DOHH2 (cell line): ENCODE measurements around the gene SPNS1.

Experiments used
- H3F3A ChIP-seq: fragments of 200-600 bp; sonication (generic), shearing (Covaris generic); 2 replicates; pipeline ENCODE4 v1.6.0; 2016; ENCODE audit warnings: antibody characterized with exemption, mild to moderate bottlenecking; ENCODE audit not compliant: control insufficient read depth, insufficient read depth
- H3K27ac ChIP-seq: fragments of 200-600 bp; sonication (generic); 2 replicates; pipeline ENCODE4 v1.5.1; 2014; ENCODE audit warnings: low read depth, mild to moderate bottlenecking, low read length, moderate library complexity
- H3K27me3 ChIP-seq: fragments of 200-600 bp; sonication (generic); 2 replicates; pipeline ENCODE4 v1.6.1; 2014; ENCODE audit warnings: mild to moderate bottlenecking, low read length, mixed read lengths; ENCODE audit not compliant: control insufficient read depth
- H3K36me3 ChIP-seq: fragments of 200-600 bp; sonication (generic); 2 replicates; pipeline ENCODE4 v1.6.1; 2014; ENCODE audit warnings: mild to moderate bottlenecking, low read length, moderate library complexity, mixed read lengths; ENCODE audit not compliant: control insufficient read depth
- H3K4me1 ChIP-seq: fragments of 200-600 bp; sonication (generic); 2 replicates; pipeline ENCODE4 v1.6.1; 2014; ENCODE audit warnings: mild to moderate bottlenecking, low read length, mixed read lengths; ENCODE audit not compliant: control insufficient read depth
- H3K4me2 ChIP-seq: fragments of 200-600 bp; sonication (generic); 2 replicates; pipeline ENCODE4 v1.6.0; 2014; ENCODE audit warnings: mild to moderate bottlenecking, low read length, moderate library complexity
- H3K4me3 ChIP-seq: fragments of 200-600 bp; sonication (generic); 2 replicates; pipeline ENCODE4 v1.5.1; 2014; ENCODE audit warnings: mild to moderate bottlenecking, low read length, mixed read lengths
- H3K79me2 ChIP-seq: fragments of 200-600 bp; sonication (generic); 2 replicates; pipeline ENCODE4 v1.6.1; 2014; ENCODE audit warnings: mild to moderate bottlenecking, low read length, mixed read lengths; ENCODE audit not compliant: control insufficient read depth
- H3K9me2 ChIP-seq: fragments of 200-600 bp; sonication (generic); replicated peaks from 2 replicates; pipeline ENCODE4 v1.6.1; 2014; ENCODE audit warnings: mild to moderate bottlenecking, low read length, mixed read lengths; ENCODE audit not compliant: control insufficient read depth
- H3K9me3 ChIP-seq: fragments of 200-600 bp; sonication (generic); 2 replicates; pipeline ENCODE4 v1.6.1; 2014; ENCODE audit warnings: antibody characterized with exemption, low read length, mixed read lengths; ENCODE audit not compliant: control insufficient read depth, insufficient read depth
- H4K20me1 ChIP-seq: fragments of 200-600 bp; sonication (generic); 2 replicates; pipeline ENCODE4 v1.6.0; 2014; ENCODE audit warnings: low read depth, mild to moderate bottlenecking, antibody characterized with exemption, low read length, moderate library complexity; ENCODE audit not compliant: control insufficient read depth, insufficient read depth
- CTCF ChIP-seq: fragments of 200-600 bp; sonication (generic); IDR thresholded peaks from one replicate; pipeline ENCODE4 v1.5.1; 2014; ENCODE audit warnings: antibody characterized with exemption, mild to moderate bottlenecking, low read depth, low read length; ENCODE audit not compliant: poor library complexity, severe bottlenecking
- EZH2phosphoT487 ChIP-seq: fragments of 200-600 bp; sonication (generic); IDR thresholded peaks from 2 replicates; pipeline ENCODE4 v1.6.1; 2017; ENCODE audit warnings: borderline replicate concordance, mild to moderate bottlenecking, antibody characterized with exemption, low read length, moderate library complexity, mixed read lengths

The SPNS1 gene

GRCh38 chr16:29009050-29009837 lies 34.7 kb downstream of the SPNS1 start:
- 0 out of 2 replicates have a peak, but pooled peaks cover 3% of the 10 kb centered on the region for H3K4me1 ChIP-seq
- H4K20me1 ChIP-seq, result no peaks in the 10 kb centered on the region
- no peaks in the 10 kb centered on the region for H3K9me3 ChIP-seq
- no peaks in the 10 kb centered on the region for H3K36me3 ChIP-seq
- no peak overlapping the region for H3K27ac ChIP-seq
- H3K9me2 ChIP-seq, result no peaks in the 10 kb centered on the region
- H3K4me3 ChIP-seq, result no peak overlapping the region
- 0 out of 2 replicates have a peak, but pooled peaks cover 2% of the 10 kb centered on the region for H3K27me3 ChIP-seq
- H3K4me2 ChIP-seq, result no peak overlapping the region
- no peaks in the 10 kb centered on the region for H3F3A ChIP-seq
- TF ChIP-seq CTCF (no peak), EZH2phosphoT487 (no peak)
- no peaks in the 10 kb centered on the region for H3K79me2 ChIP-seq

GRCh38 chr16:29009838-29010166 lies 35.2 kb downstream of the SPNS1 start:
- no peak overlapping the region for H3K27ac ChIP-seq

GRCh38 chr16:29011112-29011511 lies 36.5 kb downstream of the SPNS1 start:
- H3K27ac ChIP-seq, result no peak overlapping the region
- no peaks in the 10 kb centered on the region for H4K20me1 ChIP-seq
- no peak overlapping the region for H3K4me3 ChIP-seq
- H3K9me3 ChIP-seq, result no peaks in the 10 kb centered on the region
- H3K36me3 ChIP-seq, result no peaks in the 10 kb centered on the region
- H3F3A ChIP-seq, result no peaks in the 10 kb centered on the region
- H3K27me3 ChIP-seq, result 0 out of 2 replicates have a peak, but pooled peaks cover 2% of the 10 kb centered on the region
- no peaks in the 10 kb centered on the region for H3K9me2 ChIP-seq
- no peak for TF ChIP-seq CTCF
- TF ChIP-seq EZH2phosphoT487, result no peak
- H3K4me1 ChIP-seq, result 0 out of 2 replicates have a peak, but pooled peaks cover 3% of the 10 kb centered on the region
- no peak overlapping the region for H3K4me2 ChIP-seq
- H3K79me2 ChIP-seq, result no peaks in the 10 kb centered on the region

More at GRCh38 chr16:29009838-29010166, 35.2 kb downstream of the SPNS1 start:
- no peaks in the 10 kb centered on the region for H3K79me2 ChIP-seq
- no peak overlapping the region for H3K4me3 ChIP-seq
- H3F3A ChIP-seq, result no peaks in the 10 kb centered on the region
- H3K4me1 ChIP-seq, result 0 out of 2 replicates have a peak, but pooled peaks cover 3% of the 10 kb centered on the region
- TF ChIP-seq CTCF (no peak), EZH2phosphoT487 (no peak)
- H3K27me3 ChIP-seq, result 0 out of 2 replicates have a peak, but pooled peaks cover 2% of the 10 kb centered on the region
- no peaks in the 10 kb centered on the region for H4K20me1 ChIP-seq
- no peaks in the 10 kb centered on the region for H3K9me3 ChIP-seq
- H3K36me3 ChIP-seq, result no peaks in the 10 kb centered on the region
- H3K4me2 ChIP-seq, result no peak overlapping the region
- H3K9me2 ChIP-seq, result no peaks in the 10 kb centered on the region
